Mesendoderm (in vitro differentiated cells): Measurements from ENCODE around the gene PER2.
A peak's percentile ranks its signal among the peaks of the same experiment; 100 is the strongest.

ENCODE experiments used
- DNase-seq: peaks from one replicate; pipeline ENCODE4 v3.0.0; 2013
- H2AK5ac ChIP-seq: 2 replicates; pipeline ENCODE4 v1.6.1; 2013; ENCODE audit warnings: low read length, inconsistent platforms
- H2BK120ac ChIP-seq: 2 replicates; pipeline ENCODE4 v1.6.1; 2013; ENCODE audit warnings: low read depth, mild to moderate bottlenecking, low read length, moderate library complexity, mixed read lengths
- H2BK15ac ChIP-seq: replicated peaks from 2 replicates; pipeline ENCODE4 v1.6.1; 2013; ENCODE audit warnings: low read depth, mild to moderate bottlenecking, moderate library complexity
- H2BK5ac ChIP-seq: 2 replicates; pipeline ENCODE4 v1.6.1; 2013; ENCODE audit warnings: low read length, inconsistent platforms
- H3K18ac ChIP-seq: 2 replicates; pipeline ENCODE4 v1.6.1; 2013; ENCODE audit warnings: mild to moderate bottlenecking, low read length, mixed read lengths
- H3K23ac ChIP-seq: one replicate; pipeline ENCODE4 v1.6.1; 2013; ENCODE audit warnings: low read length
- H3K27ac ChIP-seq: 2 replicates; pipeline ENCODE4 v1.5.1; 2013; ENCODE audit warnings: low read depth, mild to moderate bottlenecking, inconsistent platforms, low read length, moderate library complexity
- H3K27me3 ChIP-seq: 2 replicates; pipeline ENCODE4 v1.6.1; 2013; ENCODE audit warnings: low read length, control low read depth, mild to moderate bottlenecking, inconsistent platforms; ENCODE audit not compliant: insufficient read depth, poor library complexity
- H3K36me3 ChIP-seq: 2 replicates; pipeline ENCODE4 v1.6.1; 2013; ENCODE audit warnings: low read length, inconsistent platforms; ENCODE audit not compliant: control insufficient read depth, insufficient read depth
- H3K4ac ChIP-seq: one replicate; pipeline ENCODE4 v1.6.1; 2013; ENCODE audit warnings: low read depth, mild to moderate bottlenecking, low read length, moderate library complexity
- H3K4me1 ChIP-seq: 2 replicates; pipeline ENCODE4 v1.6.1; 2013; ENCODE audit warnings: low read depth, low read length, inconsistent platforms; ENCODE audit not compliant: control insufficient read depth
- H3K4me2 ChIP-seq: 2 replicates; pipeline ENCODE4 v1.6.1; 2013; ENCODE audit warnings: low read length
- H3K4me3 ChIP-seq: 2 replicates; pipeline ENCODE4 v1.5.1; 2013; ENCODE audit warnings: mild to moderate bottlenecking, low read length
- H3K56ac ChIP-seq: one replicate; pipeline ENCODE4 v1.6.1; 2013; ENCODE audit warnings: low read length
- H3K79me1 ChIP-seq: 2 replicates; pipeline ENCODE4 v1.6.1; 2013; ENCODE audit warnings: low read length, inconsistent platforms
- H3K79me2 ChIP-seq: 2 replicates; pipeline ENCODE4 v1.6.1; 2013; ENCODE audit warnings: mild to moderate bottlenecking, low read length; ENCODE audit not compliant: control insufficient read depth, insufficient read depth
- H3K9ac ChIP-seq: 2 replicates; pipeline ENCODE4 v1.6.1; 2013; ENCODE audit warnings: low read length, inconsistent platforms
- H4K5ac ChIP-seq: one replicate; pipeline ENCODE4 v1.6.1; 2013; ENCODE audit warnings: low read length
- H4K8ac ChIP-seq: one replicate; pipeline ENCODE4 v1.6.1; 2013; ENCODE audit warnings: low read depth, mild to moderate bottlenecking, control low read depth, low read length, moderate library complexity
- WGBS: extraction: QIAGEN DNeasy Blood & Tissue Kit; methylation state at CpG from one replicate; pipeline ENCODE4 v1.1.7; 2013; ENCODE audit warnings: low lambda C conversion rate, missing lambda C conversion rate; ENCODE audit not compliant: insufficient coverage; ENCODE audit errors: extremely low coverage; 5-methylcytosine and 5-hydroxymethylcytosine counted together

The PER2 gene

GRCh38 chr2:238288650-238289573 is 502 bp upstream of the PER2 start:
- H3K4me2 ChIP-seq: peak overlapping the region; percentile 66
- H2BK5ac ChIP-seq: no peak overlapping the region
- H4K5ac ChIP-seq: no peak overlapping the region
- H3K36me3 ChIP-seq: no peaks in the 10 kb centered on the region
- peak overlapping the region; percentile 83 for H3K56ac ChIP-seq
- H3K9ac ChIP-seq: peak overlapping the region; percentile 69
- H3K18ac ChIP-seq: no peak overlapping the region
- DNase-seq: peak; percentile 100
- peaks cover 4% of the 10 kb centered on the region for H3K79me1 ChIP-seq
- no peak overlapping the region for H2BK120ac ChIP-seq
- peaks cover 2% of the 10 kb centered on the region for H3K79me2 ChIP-seq
- H3K27ac ChIP-seq: peak overlapping the region; percentile 64
- peak overlapping the region; percentile 44 for H3K4me3 ChIP-seq
- H2AK5ac ChIP-seq: no peak overlapping the region
- no CpG with 5 or more reads among the region's 108 CpGs for WGBS
- no peak overlapping the region for H3K23ac ChIP-seq
- H4K8ac ChIP-seq: no peak overlapping the region
- H2BK15ac ChIP-seq: no peak overlapping the region
- no peak overlapping the region for H3K4ac ChIP-seq
- H3K27me3 ChIP-seq: no peaks in the 10 kb centered on the region
- H3K4me1 ChIP-seq: peaks cover 14% of the 10 kb centered on the region

DNA sequence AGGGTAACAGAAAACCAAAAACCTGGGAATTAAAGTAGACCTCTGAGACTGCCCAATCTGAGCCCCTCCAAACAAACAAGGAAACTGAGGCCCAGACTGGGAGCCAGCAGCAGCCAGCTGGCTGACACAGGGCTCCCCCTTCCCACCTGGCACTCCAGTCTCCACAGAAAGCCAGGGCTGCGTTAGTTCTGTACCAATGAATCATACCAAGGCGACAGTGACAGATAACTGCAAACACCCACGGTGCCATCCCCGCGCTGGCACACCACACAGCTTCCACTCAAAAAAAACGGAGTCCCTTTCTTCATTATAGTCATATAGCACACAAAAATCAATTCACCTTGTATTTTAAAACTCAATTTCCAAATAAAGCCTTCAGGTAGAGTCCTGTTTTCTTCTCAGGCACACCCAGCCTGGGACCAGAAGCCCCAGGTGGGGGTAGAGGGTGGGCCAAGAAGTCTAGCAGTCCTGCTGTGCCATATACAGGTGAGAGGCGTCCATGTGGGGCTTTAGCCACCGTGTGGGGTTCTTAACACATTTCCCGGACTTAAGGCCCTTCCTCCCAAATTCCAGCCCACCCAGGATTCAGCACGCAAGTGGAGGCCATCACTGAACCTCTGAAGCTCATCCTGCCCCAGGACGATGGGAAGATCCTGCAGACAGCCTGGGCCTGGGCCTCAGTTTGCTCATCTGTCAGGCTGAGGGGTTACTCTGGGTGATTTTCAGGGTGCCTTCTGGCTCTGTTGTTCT is 1.2 kb downstream of the PER2 start:
- Histone ChIP-seq H3K4me3 (no peak overlapping the region), H3K36me3 (no peaks in the 10 kb centered on the region), H3K4me1 (peaks cover 14% of the 10 kb centered on the region), H3K56ac (peak overlapping the region; percentile 58), H2BK120ac (no peak overlapping the region), H2BK5ac (no peak overlapping the region), H2AK5ac (no peak overlapping the region), H3K9ac (peak overlapping the region; percentile 5), H3K23ac (no peak overlapping the region), H2BK15ac (no peak overlapping the region), H4K5ac (no peak overlapping the region), H3K27ac (no peak overlapping the region), H4K8ac (no peak overlapping the region), H3K18ac (no peak overlapping the region), H3K4me2 (peak overlapping the region; percentile 14), H3K27me3 (no peaks in the 10 kb centered on the region), H3K79me1 (peaks cover 12% of the 10 kb centered on the region), H3K79me2 (peaks cover 5% of the 10 kb centered on the region), H3K4ac (no peak overlapping the region)
- DNase-seq: no peak
- no CpG with 5 or more reads among the region's 11 CpGs for WGBS

- Histone ChIP-seq H3K18ac (no peak overlapping the region), H3K56ac (no peak overlapping the region), H3K4me3 (no peak overlapping the region), H2AK5ac (no peak overlapping the region), H4K8ac (no peak overlapping the region), H2BK15ac (no peak overlapping the region), H4K5ac (no peak overlapping the region), H3K23ac (no peak overlapping the region), H3K9ac (no peak overlapping the region), H3K27me3 (no peaks in the 10 kb centered on the region), H3K4ac (no peak overlapping the region), H2BK120ac (no peak overlapping the region), H3K36me3 (no peaks in the 10 kb centered on the region), H3K79me2 (peaks cover 5% of the 10 kb centered on the region), H3K27ac (no peak overlapping the region), H3K4me1 (peaks cover 14% of the 10 kb centered on the region), H3K4me2 (no peak overlapping the region), H3K79me1 (peaks cover 12% of the 10 kb centered on the region), H2BK5ac (no peak overlapping the region)
- DNase-seq: no peak
- WGBS: no CpG with 5 or more reads among the region's 7 CpGs
These were observed 1.9 kb downstream of the PER2 start for GRCh38 chr2:238286551-238286950.

GRCh38 chr2:238286095-238286494 is 2.3 kb downstream of the PER2 start:
- no peak for DNase-seq
- no CpG with 5 or more reads among the region's 7 CpGs for WGBS
- H2BK120ac ChIP-seq: no peak overlapping the region
- no peak overlapping the region for H3K9ac ChIP-seq
- H3K56ac ChIP-seq: no peak overlapping the region
- no peak overlapping the region for H2BK5ac ChIP-seq
- H2BK15ac ChIP-seq: no peak overlapping the region
- no peaks in the 10 kb centered on the region for H3K36me3 ChIP-seq
- no peak overlapping the region for H3K18ac ChIP-seq
- H3K79me2 ChIP-seq: peaks cover 5% of the 10 kb centered on the region
- H3K4me1 ChIP-seq: peaks cover 14% of the 10 kb centered on the region
- no peak overlapping the region for H3K23ac ChIP-seq
- no peak overlapping the region for H3K4me3 ChIP-seq
- H3K27ac ChIP-seq: no peak overlapping the region
- H3K79me1 ChIP-seq: peaks cover 12% of the 10 kb centered on the region
- H2AK5ac ChIP-seq: no peak overlapping the region
- no peaks in the 10 kb centered on the region for H3K27me3 ChIP-seq
- H4K5ac ChIP-seq: no peak overlapping the region
- no peak overlapping the region for H4K8ac ChIP-seq
- no peak overlapping the region for H3K4me2 ChIP-seq
- no peak overlapping the region for H3K4ac ChIP-seq

DNA sequence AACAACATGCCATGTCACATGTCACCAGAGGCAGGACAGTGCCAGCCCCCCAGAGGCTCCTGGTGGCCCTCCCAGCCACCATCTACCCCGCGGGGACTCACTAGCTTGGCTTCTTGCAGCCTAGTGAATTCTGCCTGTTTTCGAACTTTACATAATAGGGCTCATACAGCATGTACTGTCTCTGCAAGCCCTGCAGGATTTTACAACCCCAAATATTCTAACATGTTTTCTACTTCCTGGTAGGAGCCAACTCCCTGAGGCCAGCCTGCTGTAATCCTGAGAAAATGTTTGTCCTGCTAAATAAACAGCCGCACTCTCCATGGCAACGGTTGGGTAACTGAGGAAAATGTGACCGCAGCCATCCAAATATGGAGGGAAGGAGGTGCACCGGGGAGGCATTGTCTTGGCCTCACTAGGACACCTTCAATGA is 2.7 kb downstream of the PER2 start:
- Histone ChIP-seq H3K27ac (no peak overlapping the region), H3K9ac (no peak overlapping the region), H2BK15ac (no peak overlapping the region), H2BK120ac (no peak overlapping the region), H3K4me3 (no peak overlapping the region), H3K79me1 (peaks cover 12% of the 10 kb centered on the region), H3K4ac (no peak overlapping the region), H2BK5ac (no peak overlapping the region), H3K27me3 (no peaks in the 10 kb centered on the region), H3K18ac (no peak overlapping the region), H3K56ac (no peak overlapping the region), H3K79me2 (peaks cover 5% of the 10 kb centered on the region), H2AK5ac (no peak overlapping the region), H3K23ac (no peak overlapping the region), H3K4me2 (no peak overlapping the region), H3K36me3 (no peaks in the 10 kb centered on the region), H4K5ac (no peak overlapping the region), H3K4me1 (peaks cover 14% of the 10 kb centered on the region), H4K8ac (no peak overlapping the region)
- peak; percentile 94 for DNase-seq
- WGBS: no CpG with 5 or more reads among the region's 7 CpGs
